ENCODE results near the gene PGS1.
"Not testable (repeated sequence)": the region's sequence is repeated elsewhere in the genome, so short reads cannot be mapped to it uniquely, and the experiment has no call there.

The PGS1 gene

DNA sequence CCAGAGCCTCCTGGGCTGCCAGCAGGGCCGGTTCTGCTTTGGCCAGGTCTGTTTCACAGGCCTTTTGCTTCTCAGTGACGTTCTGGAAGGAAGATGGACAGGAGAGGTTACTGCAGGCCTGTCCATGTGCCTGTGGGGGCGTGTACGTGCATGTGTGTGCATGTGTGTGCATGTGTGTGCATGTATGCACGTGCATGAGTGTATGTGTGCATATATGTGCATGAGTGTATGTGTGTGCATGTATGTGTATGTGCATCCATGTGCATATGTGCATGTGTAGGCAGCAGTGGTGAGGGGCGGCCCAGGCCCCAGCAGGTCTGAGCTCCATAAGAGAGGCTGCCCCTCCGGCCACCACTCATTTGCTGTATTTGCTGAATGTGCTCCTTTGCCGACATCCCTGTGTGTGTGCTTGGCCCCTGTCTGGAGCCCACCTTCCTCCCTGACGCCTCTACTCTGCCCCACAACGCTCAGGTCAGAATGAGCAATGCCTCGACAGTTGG lies 81.8 kb downstream of the PGS1 start:
- no peak for DNase-seq (ENCODE audit: low read depth)
- H3K4me3 ChIP-seq (ENCODE audit: low read depth, low read length): no peak overlapping the region

GRCh38 chr17:78460951-78461798 lies 82.7 kb downstream of the PGS1 start:
- DNase-seq (ENCODE audit: low read depth): no peak
- no peak overlapping the region for H3K4me3 ChIP-seq (ENCODE audit: low read depth, low read length)

GRCh38 chr17:78461799-78462053 lies 83.3 kb downstream of the PGS1 start:
- DNase-seq (ENCODE audit: low read depth): no peak
- no peak overlapping the region for H3K4me3 ChIP-seq (ENCODE audit: low read depth, low read length)

DNA sequence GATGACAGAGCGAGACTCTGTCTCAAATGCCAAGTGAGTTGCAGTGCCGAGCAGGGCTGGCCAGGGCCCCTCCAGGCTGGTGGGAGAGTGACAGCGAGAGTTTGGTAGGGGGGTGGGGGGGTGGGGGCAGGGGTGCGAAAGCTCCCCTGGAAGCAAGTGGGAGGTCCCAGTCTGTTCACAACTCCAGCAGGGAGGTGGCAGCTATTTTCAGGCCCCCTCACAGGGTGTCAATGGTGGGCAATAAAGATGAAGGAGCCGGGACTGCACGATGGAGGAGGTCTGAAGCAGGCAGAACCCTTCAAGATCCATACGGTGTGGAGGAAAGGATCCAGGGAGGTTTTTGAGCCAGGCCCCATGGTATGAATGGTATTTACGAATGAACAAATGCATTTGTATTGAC lies 83.7 kb downstream of the PGS1 start:
- no peak overlapping the region for H3K4me3 ChIP-seq (ENCODE audit: low read depth, low read length)
- DNase-seq (ENCODE audit: low read depth): no peak

- not testable (repeated sequence) for DNase-seq (ENCODE audit: low read depth); H3K4me3 ChIP-seq (ENCODE audit: low read depth, low read length)
Observed at GRCh38 chr17:78466109-78466785, 87.8 kb downstream of the PGS1 start.

DNA sequence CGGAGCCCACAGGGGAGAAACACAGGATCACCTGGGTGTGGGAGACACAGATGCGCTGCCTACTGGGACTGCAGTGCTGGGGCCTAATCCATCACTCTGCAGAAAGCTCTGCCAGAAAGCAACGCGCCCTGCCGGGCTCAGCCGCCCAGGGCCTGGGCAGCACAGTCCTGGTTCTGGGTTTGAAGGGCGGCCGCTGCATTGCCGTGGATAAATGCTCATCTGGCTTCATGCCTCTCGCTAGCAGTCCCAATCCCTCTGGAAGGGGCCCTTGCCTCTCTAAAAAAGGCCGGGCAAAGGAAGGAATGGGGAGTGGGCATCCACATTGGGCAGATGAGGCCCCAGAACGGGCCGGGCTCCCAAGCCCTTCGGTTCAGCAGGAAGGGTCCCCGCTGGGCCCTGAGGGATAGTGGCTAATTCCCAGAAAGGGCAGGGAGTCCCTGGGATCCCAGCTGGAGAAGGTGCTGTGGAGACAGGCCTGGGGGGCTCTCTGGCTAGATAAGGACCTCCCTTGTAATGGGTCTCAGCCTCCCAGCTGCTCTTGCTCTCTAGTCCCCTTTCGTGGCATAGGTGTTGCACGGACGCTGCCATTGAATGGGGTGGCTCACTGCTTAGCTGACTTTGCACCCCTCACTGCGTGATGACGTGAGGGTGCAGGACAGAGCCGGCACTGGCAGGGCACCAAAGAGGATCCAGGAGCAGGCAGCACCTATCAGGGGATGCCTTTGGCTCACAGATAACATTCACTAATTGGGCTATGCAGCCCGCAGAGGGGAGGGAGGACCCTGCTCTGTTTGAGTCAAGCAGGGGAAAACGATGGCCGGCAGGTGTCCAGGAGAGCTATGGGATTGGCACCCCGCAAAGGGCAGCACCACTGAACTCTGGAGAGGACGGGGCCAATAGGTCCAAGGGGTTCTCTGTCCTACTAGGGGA lies 88.6 kb downstream of the PGS1 start:
- no peak for DNase-seq (ENCODE audit: low read depth)
- no peak overlapping the region for H3K4me3 ChIP-seq (ENCODE audit: low read depth, low read length)

GRCh38 chr17:78468366-78468765 lies 89.9 kb downstream of the PGS1 start:
- no peak for DNase-seq (ENCODE audit: low read depth)
- no peak overlapping the region for H3K4me3 ChIP-seq (ENCODE audit: low read depth, low read length)

- no peak overlapping the region for H3K4me3 ChIP-seq (ENCODE audit: low read depth, low read length)
- no peak for DNase-seq (ENCODE audit: low read depth)
Observed at GRCh38 chr17:78469443-78469842, 91.0 kb downstream of the PGS1 start.

- H3K4me3 ChIP-seq (ENCODE audit: low read depth, low read length): no peak overlapping the region
- DNase-seq (ENCODE audit: low read depth): no peak
Observed at GRCh38 chr17:78471635-78472034, 93.2 kb downstream of the PGS1 start.

- no peak overlapping the region for H3K4me3 ChIP-seq (ENCODE audit: low read depth, low read length)
- no peak for DNase-seq (ENCODE audit: low read depth)
Observed at GRCh38 chr17:78472035-78472905, 93.8 kb downstream of the PGS1 start.

GRCh38 chr17:78473951-78474613 lies 95.6 kb downstream of the PGS1 start:
- H3K4me3 ChIP-seq (ENCODE audit: low read depth, low read length): no peak overlapping the region
- DNase-seq (ENCODE audit: low read depth): no peak
